AG09309 (cell line): ENCODE measurements around the gene ECE1.

Experiments used
- DNase-seq: peaks from one replicate; pipeline ENCODE4 v3.0.0-alpha.2; 2010; ENCODE audit warnings: low read depth
- H3K4me3 ChIP-seq: 2 replicates; pipeline ENCODE4 v1.5.1; 2011; ENCODE audit warnings: mild to moderate bottlenecking, low read depth, low read length, moderate library complexity; ENCODE audit not compliant: control insufficient read depth
- TF ChIP-seq, protein P1 (sequence below): IDR thresholded peaks from 2 replicates; pipeline ENCODE4 v1.5.1; 2011; ENCODE audit warnings: mild to moderate bottlenecking, low read depth, low read length, inconsistent platforms; ENCODE audit not compliant: insufficient read depth, control insufficient read depth; ENCODE audit errors: missing control alignments

ECE1 gene

DNA sequence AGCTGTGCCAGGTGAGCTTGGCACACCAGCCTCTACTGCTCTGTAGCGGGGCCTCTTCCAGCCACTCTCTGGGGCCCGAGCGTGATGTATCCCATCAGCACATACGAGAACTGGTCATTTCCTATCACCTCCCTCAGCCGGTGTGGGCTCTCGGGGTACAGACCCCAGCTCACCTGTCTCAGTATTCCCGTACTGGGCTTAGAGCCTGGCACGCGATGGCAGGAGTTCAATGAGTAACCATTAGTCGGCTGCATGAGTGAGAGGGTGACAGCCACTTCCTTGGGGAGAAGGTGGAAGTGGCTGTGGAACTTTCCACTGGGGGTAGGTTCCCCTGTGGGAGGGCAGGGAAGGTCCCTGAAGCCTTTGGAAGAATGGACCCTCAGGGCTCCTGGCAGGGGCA is 46.1 kb downstream of the ECE1 start:
- no peak for DNase-seq
- no peak overlapping the region for H3K4me3 ChIP-seq
- TF ChIP-seq, protein P1, sequence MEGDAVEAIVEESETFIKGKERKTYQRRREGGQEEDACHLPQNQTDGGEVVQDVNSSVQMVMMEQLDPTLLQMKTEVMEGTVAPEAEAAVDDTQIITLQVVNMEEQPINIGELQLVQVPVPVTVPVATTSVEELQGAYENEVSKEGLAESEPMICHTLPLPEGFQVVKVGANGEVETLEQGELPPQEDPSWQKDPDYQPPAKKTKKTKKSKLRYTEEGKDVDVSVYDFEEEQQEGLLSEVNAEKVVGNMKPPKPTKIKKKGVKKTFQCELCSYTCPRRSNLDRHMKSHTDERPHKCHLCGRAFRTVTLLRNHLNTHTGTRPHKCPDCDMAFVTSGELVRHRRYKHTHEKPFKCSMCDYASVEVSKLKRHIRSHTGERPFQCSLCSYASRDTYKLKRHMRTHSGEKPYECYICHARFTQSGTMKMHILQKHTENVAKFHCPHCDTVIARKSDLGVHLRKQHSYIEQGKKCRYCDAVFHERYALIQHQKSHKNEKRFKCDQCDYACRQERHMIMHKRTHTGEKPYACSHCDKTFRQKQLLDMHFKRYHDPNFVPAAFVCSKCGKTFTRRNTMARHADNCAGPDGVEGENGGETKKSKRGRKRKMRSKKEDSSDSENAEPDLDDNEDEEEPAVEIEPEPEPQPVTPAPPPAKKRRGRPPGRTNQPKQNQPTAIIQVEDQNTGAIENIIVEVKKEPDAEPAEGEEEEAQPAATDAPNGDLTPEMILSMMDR: no peak

DNA sequence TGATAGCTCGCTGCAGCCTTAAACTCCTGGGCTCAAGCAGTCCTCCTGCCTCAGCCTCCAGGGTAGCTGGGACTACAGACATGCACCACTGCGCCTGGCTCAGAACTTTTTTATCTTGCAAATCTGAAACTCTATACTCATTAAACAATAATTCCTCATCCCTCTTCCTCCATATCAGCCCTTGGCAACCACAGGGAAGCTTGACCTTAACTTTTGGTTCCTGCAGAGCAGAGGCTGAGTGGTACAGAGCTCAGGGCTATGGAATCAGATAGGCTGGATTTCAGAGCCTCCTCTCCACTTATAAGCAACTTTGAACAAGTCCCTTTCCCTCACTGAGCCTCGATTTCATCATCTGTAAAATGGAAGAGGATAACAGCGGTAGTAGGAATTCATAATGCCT is 47.4 kb downstream of the ECE1 start:
- TF ChIP-seq, protein P1: no peak
- no peak overlapping the region for H3K4me3 ChIP-seq
- no peak for DNase-seq

DNA sequence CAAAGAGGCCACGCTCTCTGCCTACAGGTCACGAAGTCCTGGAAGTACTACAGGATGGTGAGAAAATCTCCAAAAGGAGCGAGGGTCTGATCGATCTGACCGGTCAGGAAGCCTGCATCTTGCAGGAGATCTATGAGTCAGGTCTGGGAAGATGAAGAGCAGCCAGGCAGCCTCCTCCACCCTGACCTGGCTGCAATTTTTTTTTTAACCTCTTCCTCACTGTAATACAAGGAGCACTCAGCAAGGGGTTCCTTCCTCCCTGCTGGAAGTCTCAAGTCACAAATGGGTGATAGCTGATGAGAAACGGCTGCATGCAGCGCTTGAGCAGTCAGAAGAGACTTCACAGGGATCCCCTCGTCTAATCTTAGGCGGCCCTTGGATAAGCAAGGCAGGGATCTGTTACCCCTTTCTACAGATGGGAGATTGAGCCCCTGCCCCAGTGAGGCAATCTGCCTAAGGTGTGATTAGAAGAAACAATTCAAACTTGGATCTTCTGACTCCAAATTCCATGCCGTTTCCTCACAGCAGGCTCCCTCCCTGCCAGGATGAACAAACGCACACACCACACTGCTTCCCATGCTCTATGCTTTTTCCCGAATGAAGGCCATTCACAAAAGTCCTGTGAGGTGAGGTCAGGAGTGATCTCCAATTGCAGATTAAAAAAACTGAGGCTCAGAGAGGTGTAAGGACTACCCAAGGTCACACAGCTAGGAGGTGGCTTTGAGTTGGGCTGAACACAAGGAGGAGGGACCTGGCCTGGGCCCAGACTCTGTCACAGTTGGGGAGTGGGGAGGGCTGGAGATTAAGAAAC is 48.3 kb downstream of the ECE1 start:
- TF ChIP-seq, protein P1: no peak
- DNase-seq: no peak
- no peak overlapping the region for H3K4me3 ChIP-seq

DNA sequence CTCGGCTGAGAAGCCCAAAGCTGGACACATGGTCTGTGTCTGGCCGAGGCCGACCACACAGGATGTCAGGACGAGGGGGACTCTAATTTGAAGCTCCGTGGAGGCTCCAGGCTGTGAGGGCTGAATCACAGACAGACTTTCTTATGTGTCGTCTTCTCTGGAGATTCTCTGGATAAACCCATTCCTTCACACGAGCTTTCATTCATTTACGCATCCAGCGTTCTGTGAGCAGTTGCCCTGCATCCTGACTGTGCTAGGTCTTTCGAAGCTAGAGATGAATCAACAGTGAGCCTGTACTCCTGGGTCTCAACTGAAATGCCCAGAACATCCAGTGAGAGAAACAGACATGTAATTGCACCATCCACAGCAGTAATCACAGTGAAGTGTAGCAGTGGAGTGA is 49.6 kb downstream of the ECE1 start:
- no peak overlapping the region for H3K4me3 ChIP-seq
- DNase-seq: no peak
- TF ChIP-seq, protein P1: no peak

DNA sequence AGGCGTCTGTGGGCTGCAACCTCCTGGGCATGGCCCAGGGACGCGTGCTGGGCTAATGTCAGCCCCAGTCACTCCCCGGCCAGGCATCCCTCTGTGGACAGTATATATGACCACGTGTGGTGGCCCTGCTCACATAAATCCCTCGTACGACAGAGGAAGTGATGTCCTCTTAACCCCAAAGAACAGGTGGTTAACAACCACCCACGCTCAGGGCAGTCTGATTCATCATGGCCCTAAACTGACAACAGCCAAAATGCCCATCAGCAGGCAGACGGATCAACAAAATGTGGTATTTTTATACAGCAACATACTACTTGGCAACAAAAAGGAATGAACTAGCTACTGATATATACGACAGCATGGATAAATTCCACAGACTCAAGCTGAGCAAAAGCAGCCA is 51.0 kb downstream of the ECE1 start:
- no peak overlapping the region for H3K4me3 ChIP-seq
- TF ChIP-seq, protein P1: no peak
- no peak for DNase-seq

DNA sequence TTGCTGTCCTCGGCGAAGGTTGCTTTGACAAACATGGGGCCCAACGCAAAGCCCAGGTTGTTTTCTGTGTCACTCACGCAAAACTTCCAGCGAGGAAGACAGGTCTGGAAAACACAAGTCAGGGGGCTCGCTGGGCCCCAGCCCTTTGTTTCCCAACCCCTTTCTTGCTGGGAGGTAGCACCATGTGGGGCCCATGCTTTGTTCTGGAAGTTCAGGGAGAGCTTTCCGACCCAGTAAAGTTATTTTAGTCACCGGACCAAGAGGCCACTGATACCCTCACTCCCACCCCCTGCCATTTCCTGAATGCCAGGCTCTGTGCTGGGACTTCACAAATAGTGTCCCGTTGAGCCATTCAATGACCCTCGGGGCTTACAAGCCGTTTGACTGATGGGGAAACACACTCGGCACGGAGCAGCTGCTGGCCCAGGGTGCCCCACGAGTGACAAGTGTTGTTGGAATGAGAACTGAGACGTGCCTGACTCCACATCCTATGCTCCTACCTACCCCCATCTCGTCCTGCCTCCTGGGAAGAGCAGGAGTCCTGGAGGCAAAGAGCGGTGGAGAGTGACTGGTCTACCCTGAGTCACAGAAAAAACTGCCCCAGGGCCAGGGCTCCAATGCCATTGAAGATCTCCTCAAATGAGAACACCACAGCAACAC is 52.0 kb downstream of the ECE1 start:
- DNase-seq: peak; percentile 34
- TF ChIP-seq, protein P1: no peak
- H3K4me3 ChIP-seq: no peak overlapping the region
